Naive thymus-derived CD8-positive, alpha-beta T cell (primary cell): Measurements from ENCODE around the gene ORC5. TPM values are rescaled to one million over a fixed set of nuclear protein-coding genes. Genes with fewer than 3 reads are reported as not detected.

Experiments
- ATAC-seq, 2 donors: fragments of 150-1000 bp; cut with Tn5 transposase in 1 of 2; sonication (Bioruptor Pico), chemical (Tn5 transposase) in 1 of 2; 1 replicate in 1 of 2; 2 replicates in 1 of 2; pipeline ENCODE4 v1.10.0; 2021; ENCODE audit warnings: mild to moderate bottlenecking in 2 of 2, moderate library complexity in 2 of 2
- POLR2A ChIA-PET: fragments of 350-600 bp; sonication (Branson Sonifier 250); formaldehyde crosslinking; loops from one replicate; lab custom pipeline; 2021; ENCODE audit warnings: antibody characterized with exemption; lab: Charles Lee
- DNase-seq, 10 donors: peaks; one replicate each; pipeline versions ENCODE4 v3.0.0 to v3.0.0-alpha.2; 2020 to 2022
- H3K27ac Mint-ChIP-seq, 10 donors: one replicate each; pipeline ENCODE4 v1.8.0; 2020 to 2022; ENCODE audit warnings: mild to moderate bottlenecking in 10 of 10, mixed read lengths in 10 of 10, moderate library complexity in 4 of 10, inconsistent platforms in 1 of 10
- H3K27me3 Mint-ChIP-seq, 5 donors: one replicate each; pipeline ENCODE4 v1.8.0; 2021 to 2022; ENCODE audit warnings: mixed read lengths in 5 of 5
- H3K36me3 Mint-ChIP-seq, 3 donors: one replicate each; pipeline ENCODE4 v1.8.0; 2020 to 2022; ENCODE audit warnings: mixed read lengths in 3 of 3, mild to moderate bottlenecking in 2 of 3, inconsistent platforms in 1 of 3
- H3K4me1 Mint-ChIP-seq, 4 donors: one replicate each; pipeline ENCODE4 v1.8.0; 2021 to 2022; ENCODE audit warnings: mixed read lengths in 4 of 4
- H3K4me3 Mint-ChIP-seq, 10 donors: one replicate each; pipeline ENCODE4 v1.8.0; 2020 to 2022; ENCODE audit warnings: mild to moderate bottlenecking in 10 of 10, mixed read lengths in 10 of 10, moderate library complexity in 6 of 10, inconsistent platforms in 1 of 10
- H3K9me3 Mint-ChIP-seq, 9 donors: one replicate each; pipeline ENCODE4 v1.8.0; 2020 to 2022; ENCODE audit warnings: mixed read lengths in 9 of 9, mild to moderate bottlenecking in 3 of 9, inconsistent platforms in 1 of 9, moderate library complexity in 1 of 9
- polyA plus RNA-seq, 3 donors: library from polyadenylated mRNA; unstranded; fragments of 300-500 nt; fragmentation: Illumina TruSeq; gene quantifications; one replicate each; pipeline ENCODE4 v1.2.3, GENCODE V29; 2021
- total RNA-seq, 8 experiments: library from RNA in 2 of 8; stranded (reverse) in 2 of 8; gene quantifications; one replicate each; pipeline ENCODE4 v1.2.3 and lab custom pipeline; 2021 to 2026

Gene ORC5
- total and polyA plus RNA-seq, 5 experiments from 2014 or later = 18.7 to 25.8 (median 23.9) TPM

DNA sequence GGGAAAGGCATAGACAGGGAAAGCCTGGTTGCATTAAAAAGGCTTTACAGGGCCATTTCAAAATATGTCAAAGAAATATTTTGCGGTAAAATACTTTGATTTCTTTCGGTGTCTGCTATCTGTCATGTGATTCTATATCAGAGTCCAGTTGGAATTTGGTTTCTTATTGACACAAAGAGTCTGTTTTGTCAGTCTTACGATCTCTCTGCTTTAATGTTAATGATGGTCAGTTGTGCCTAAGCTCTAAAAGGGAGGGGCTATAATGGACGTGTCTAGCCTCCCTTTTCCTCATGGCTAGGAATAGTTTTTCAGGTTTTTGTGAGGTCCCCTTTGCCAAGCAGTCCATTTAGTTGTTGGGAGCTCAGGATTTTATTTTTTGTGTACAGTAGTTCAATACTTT is 31.5 kb downstream of the ORC5 start:
- no peak overlapping the region for H3K4me3 Mint-ChIP-seq
- POLR2A ChIA-PET = no interaction called here
- no peak for ATAC-seq
- H3K36me3 Mint-ChIP-seq = peaks cover 23 to 69% (median 60%) of the 10 kb centered on the region in 3 donors
- H3K27me3 Mint-ChIP-seq = no peaks in the 10 kb centered on the region
- peaks cover 0 to 2% (median 0%) of the 10 kb centered on the region in 4 donors for H3K4me1 Mint-ChIP-seq
- no peak overlapping the region for H3K27ac Mint-ChIP-seq
- peaks cover 0 to 12% (median 3%) of the 10 kb centered on the region in 9 donors for H3K9me3 Mint-ChIP-seq
- no peak for DNase-seq

DNA sequence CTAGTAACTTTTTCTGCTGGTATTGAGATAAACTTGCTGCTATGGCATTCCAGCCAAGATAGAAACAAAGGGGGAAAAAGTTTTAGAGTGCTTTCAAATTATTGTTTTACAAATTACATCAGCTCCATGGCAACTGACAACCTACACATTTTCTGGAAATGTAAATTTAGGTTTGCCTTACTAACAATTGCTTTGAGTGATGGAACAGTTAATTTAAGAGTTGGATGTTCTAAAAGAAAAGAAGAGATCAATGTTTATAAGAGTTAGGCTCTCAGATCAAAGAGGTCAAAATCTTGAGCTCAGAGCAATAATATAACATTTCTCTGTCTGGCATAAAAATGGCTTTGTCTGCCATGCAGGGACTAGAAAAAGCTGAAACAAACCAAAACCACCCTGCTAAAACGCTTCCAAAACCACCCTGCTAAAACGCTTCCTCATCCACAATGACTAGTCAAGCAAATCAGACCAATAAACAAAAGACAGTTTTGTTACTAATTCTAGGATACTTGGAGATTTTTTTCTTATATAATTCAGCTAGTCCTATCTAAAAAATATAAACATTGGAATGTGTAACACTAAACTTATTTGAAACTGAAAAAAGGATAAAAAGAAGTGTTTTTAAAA is 32.3 kb downstream of the ORC5 start:
- Mint-ChIP-seq H3K36me3 (peaks cover 23 to 70% (median 58%) of the 10 kb centered on the region in 3 donors), H3K27ac (peak overlapping the region in 2 of 10 donors; percentile 4 to 69), H3K4me3 (no peak overlapping the region), H3K27me3 (no peaks in the 10 kb centered on the region), H3K9me3 (peaks cover 0 to 12% (median 3%) of the 10 kb centered on the region in 9 donors), H3K4me1 (peaks cover 0 to 3% (median under 1%) of the 10 kb centered on the region in 4 donors)
- DNase-seq (no peak), ATAC-seq (no peak)
- POLR2A ChIA-PET = no interaction called here

DNA sequence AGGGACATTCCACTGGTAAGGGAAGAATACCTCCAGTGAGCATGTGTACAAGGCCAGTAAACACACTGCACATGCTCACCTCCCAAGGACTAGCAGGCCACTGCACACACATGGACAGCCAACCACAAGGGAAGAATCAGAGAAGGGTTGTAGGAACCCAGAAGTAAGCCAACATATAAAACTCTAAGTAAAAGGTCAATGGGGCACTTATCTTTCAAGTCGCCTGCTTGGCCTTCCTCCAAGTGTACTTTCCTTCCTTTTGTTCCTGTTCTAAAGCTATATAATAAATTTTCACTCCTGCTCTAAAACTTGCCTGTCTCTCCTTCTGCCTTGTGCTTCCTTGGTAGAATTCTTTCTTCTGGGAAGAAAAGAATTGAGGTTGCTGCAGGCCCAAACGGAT is 33.0 kb downstream of the ORC5 start:
- Mint-ChIP-seq H3K4me1 (peaks cover 0 to 3% (median under 1%) of the 10 kb centered on the region in 4 donors), H3K27me3 (no peaks in the 10 kb centered on the region), H3K27ac (peak overlapping the region in 1 of 10 donors; percentile 3), H3K36me3 (peaks cover 19 to 70% (median 54%) of the 10 kb centered on the region in 3 donors), H3K9me3 (peaks cover 0 to 8% (median 1%) of the 10 kb centered on the region in 9 donors), H3K4me3 (no peak overlapping the region)
- DNase-seq = no peak
- ATAC-seq = no peak
- POLR2A ChIA-PET = no interaction called here

DNA sequence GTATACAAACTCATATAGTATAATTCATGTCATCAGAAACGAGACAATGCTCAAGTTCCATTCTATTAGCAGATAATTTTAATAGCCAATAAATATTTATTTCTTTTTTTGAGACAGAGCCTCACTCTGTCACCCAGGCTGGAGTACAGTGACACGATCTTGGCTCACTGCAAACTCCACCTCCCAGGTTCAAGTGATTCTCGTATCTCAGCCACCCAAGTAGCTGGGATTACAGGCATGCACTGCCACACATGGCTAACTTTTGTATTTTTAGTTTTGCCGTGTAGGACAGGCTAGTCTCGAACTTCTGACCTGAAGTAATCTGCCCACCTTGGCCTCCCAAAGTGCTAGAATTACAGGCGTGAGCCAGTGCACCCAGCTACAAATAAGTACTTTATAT is 45.7 kb downstream of the ORC5 start:
- Mint-ChIP-seq H3K4me3 (no peak overlapping the region), H3K4me1 (peaks cover 0 to 1% (median 0%) of the 10 kb centered on the region in 4 donors), H3K9me3 (peaks cover 0 to 1% (median 0%) of the 10 kb centered on the region in 9 donors), H3K27ac (no peak overlapping the region), H3K36me3 (peaks cover 7 to 75% (median 29%) of the 10 kb centered on the region in 3 donors), H3K27me3 (no peaks in the 10 kb centered on the region)
- DNase-seq (no peak), ATAC-seq (no peak)
- POLR2A ChIA-PET = interaction anchor here (0.6 kb wide), 1 partner anchor 532 kb away, joined by 5 read pairs; no protein-coding TSS in a partner anchor

DNA sequence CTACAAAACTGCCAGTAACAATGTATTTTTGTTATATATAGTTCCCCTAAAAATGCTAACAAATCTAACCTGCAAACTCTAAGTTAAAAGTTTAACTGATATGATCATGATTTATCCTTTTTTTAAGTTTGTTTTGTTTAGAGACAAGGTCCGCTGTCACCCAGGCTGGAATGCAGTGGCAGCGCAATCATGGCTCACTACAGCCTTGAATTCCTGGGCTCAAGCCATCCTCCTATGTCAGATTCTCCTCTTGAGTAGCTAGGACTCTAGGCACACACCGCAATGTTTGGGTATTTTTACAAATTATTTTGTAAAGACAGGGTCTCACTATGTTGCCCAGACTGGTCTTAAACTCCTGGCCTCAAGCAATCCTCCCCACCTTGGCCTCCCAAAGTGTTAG is 46.6 kb downstream of the ORC5 start:
- no peaks in the 10 kb centered on the region for H3K27me3 Mint-ChIP-seq
- H3K36me3 Mint-ChIP-seq = peaks cover 7 to 70% (median 23%) of the 10 kb centered on the region in 3 donors
- no peak for DNase-seq
- H3K4me3 Mint-ChIP-seq = no peak overlapping the region
- POLR2A ChIA-PET = no interaction called here
- no peak for ATAC-seq
- peak overlapping the region in 2 of 10 donors; percentile 41 to 72 for H3K27ac Mint-ChIP-seq
- peaks cover 0 to 1% (median 0%) of the 10 kb centered on the region in 9 donors for H3K9me3 Mint-ChIP-seq
- peaks cover 0 to 1% (median 0%) of the 10 kb centered on the region in 4 donors for H3K4me1 Mint-ChIP-seq

DNA sequence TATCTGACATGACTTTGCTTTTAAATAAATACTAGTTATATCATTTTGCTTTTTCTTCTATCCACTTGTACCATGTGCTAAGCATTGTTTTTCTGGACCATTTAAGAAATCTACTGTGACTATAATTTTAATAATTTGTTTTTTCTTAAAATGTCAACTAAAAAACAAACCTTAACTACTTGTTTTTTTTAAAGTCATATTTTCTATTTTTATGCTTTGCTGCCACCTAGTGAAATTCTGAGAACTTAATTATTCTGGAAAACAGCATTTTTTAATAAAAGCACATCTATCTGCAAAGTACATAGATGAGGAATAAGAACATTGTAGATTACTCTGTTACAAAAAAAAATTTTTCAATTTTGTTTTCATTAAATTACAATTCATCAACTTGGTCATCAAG is 47.4 kb downstream of the ORC5 start:
- H3K4me3 Mint-ChIP-seq = no peak overlapping the region
- H3K4me1 Mint-ChIP-seq = peaks cover 0 to 1% (median 0%) of the 10 kb centered on the region in 4 donors
- DNase-seq (peak in 2 of 10 donors; percentile 4 to 10), ATAC-seq (no peak)
- no peaks in the 10 kb centered on the region for H3K27me3 Mint-ChIP-seq
- POLR2A ChIA-PET = no interaction called here
- no peak overlapping the region for H3K27ac Mint-ChIP-seq
- peaks cover 0 to 1% (median 0%) of the 10 kb centered on the region in 9 donors for H3K9me3 Mint-ChIP-seq
- peaks cover 7 to 67% (median 23%) of the 10 kb centered on the region in 3 donors for H3K36me3 Mint-ChIP-seq

DNA sequence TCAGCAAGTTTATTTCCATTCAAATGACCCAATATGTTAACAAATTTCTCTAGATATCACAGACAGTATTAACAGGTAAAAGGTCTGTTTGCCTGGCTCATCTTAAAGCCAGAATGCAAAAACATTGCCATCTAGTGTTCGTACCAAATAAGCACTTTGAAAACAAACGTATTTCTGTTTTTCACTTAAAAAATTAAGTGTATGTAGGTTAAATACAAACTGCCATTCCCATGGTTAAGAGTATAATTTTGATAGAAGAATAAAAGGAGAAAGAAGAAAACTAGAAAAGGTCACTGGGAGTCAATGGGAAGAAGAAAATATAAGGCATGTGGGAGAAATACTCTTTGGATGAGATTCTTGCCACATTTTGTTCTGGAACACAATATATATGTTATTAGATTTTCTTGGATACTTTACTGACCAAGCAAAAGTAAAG is 51.0 kb downstream of the ORC5 start:
- Mint-ChIP-seq H3K36me3 (peaks cover 7 to 59% (median 18%) of the 10 kb centered on the region in 3 donors), H3K4me1 (peaks cover 0 to 1% (median 0%) of the 10 kb centered on the region in 4 donors), H3K4me3 (no peak overlapping the region), H3K27ac (no peak overlapping the region), H3K9me3 (peaks cover 0 to 1% (median 0%) of the 10 kb centered on the region in 9 donors), H3K27me3 (no peaks in the 10 kb centered on the region)
- peak in 1 of 10 donors; percentile 2 for DNase-seq
- no peak for ATAC-seq
- POLR2A ChIA-PET = no interaction called here

DNA sequence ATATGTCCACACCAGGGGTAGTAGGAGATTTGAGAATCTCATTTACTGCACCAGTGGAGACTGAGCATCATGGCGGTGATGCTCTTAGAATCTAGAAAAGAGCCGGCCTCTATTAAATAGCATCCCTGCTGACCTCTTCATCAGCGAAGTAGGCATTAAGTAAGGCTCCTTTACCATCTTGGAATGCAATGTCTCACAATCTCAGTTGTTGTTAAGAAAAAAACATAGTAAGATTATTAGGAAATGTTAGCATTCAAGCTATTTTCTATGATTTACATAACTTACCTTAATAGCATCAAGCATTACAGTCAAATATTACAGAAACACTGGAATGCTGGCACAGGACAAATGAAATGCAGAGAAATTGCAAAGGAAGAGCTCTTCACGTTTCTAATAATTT is 54.5 kb downstream of the ORC5 start:
- POLR2A ChIA-PET = no interaction called here
- H3K27me3 Mint-ChIP-seq = no peaks in the 10 kb centered on the region
- ATAC-seq = no peak
- no peak overlapping the region for H3K4me3 Mint-ChIP-seq
- peaks cover 0 to 44% (median 16%) of the 10 kb centered on the region in 3 donors for H3K36me3 Mint-ChIP-seq
- peak overlapping the region in 1 of 10 donors; percentile 49 for H3K27ac Mint-ChIP-seq
- H3K4me1 Mint-ChIP-seq = peaks cover 0 to 1% (median 0%) of the 10 kb centered on the region in 4 donors
- H3K9me3 Mint-ChIP-seq = no peaks in the 10 kb centered on the region
- no peak for DNase-seq

DNA sequence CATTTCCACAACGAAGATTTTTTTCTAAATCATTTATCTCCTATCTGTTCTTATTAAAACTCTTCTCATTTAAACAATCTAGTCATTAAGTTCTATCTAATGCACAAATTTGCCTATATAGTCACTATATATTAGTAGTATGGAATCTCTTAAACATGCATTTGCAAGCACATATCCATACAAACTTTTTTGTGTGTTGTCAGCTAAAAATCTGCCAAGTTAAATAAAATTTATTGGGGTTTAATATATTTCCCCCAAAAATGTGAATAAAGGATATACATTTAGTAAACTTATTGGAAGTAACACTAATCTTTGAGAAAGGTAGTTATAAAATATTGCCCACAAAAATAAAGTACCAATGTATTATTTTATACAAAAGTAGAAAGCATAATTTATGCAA is 55.3 kb downstream of the ORC5 start:
- DNase-seq = no peak
- ATAC-seq = no peak
- H3K9me3 Mint-ChIP-seq = no peaks in the 10 kb centered on the region
- H3K36me3 Mint-ChIP-seq = peaks cover 0 to 51% (median 20%) of the 10 kb centered on the region in 3 donors
- peaks cover 0 to 3% (median 0%) of the 10 kb centered on the region in 4 donors for H3K4me1 Mint-ChIP-seq
- H3K4me3 Mint-ChIP-seq = no peak overlapping the region
- no peak overlapping the region for H3K27ac Mint-ChIP-seq
- POLR2A ChIA-PET = no interaction called here
- H3K27me3 Mint-ChIP-seq = no peaks in the 10 kb centered on the region

DNA sequence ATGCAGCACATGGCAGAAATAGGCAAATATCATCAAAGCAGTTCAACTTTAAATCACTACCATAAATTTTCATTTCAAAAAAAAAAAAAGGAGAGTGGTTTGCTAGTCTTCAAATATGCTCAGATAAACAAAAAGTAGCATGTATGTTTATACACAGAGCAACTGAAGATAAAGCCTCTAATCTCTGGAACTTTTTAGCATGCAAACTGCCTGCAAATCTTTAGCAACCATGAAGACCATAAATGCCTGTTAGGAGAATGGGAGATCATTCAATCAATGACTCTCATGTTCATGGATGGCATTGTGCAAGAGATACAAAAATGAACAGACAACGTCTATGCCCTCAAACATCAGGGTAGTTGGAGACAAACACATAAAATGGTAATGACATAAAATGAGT is 57.3 kb downstream of the ORC5 start:
- POLR2A ChIA-PET = no interaction called here
- ATAC-seq (no peak), DNase-seq (no peak)
- H3K4me3 Mint-ChIP-seq = no peak overlapping the region
- peaks cover 0 to 2% (median 0%) of the 10 kb centered on the region in 4 donors for H3K4me1 Mint-ChIP-seq
- H3K9me3 Mint-ChIP-seq = no peaks in the 10 kb centered on the region
- peaks cover 0 to 57% (median 24%) of the 10 kb centered on the region in 3 donors for H3K36me3 Mint-ChIP-seq
- no peaks in the 10 kb centered on the region for H3K27me3 Mint-ChIP-seq
- H3K27ac Mint-ChIP-seq = no peak overlapping the region

DNA sequence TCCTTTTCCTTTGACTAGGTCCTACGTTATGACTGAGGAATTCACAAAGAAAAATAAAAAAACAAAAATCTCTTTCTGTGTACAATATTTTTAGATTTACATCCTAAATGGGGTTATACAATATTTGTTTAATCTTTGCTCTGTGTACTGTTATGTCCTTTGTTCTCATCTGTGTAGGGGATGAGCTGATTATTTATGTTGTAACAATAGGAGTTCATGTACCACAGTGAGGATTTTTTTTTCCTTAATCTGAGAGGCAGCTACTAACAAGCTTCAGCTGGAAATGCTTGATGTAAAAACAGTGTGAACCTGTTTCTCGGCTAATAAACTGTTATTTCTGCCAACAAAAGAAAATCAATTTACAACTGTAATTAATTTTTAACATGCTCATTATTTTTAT is 58.0 kb downstream of the ORC5 start:
- Mint-ChIP-seq H3K27ac (no peak overlapping the region), H3K9me3 (no peaks in the 10 kb centered on the region), H3K4me3 (no peak overlapping the region), H3K4me1 (peaks cover 0 to 2% (median 0%) of the 10 kb centered on the region in 4 donors), H3K27me3 (no peaks in the 10 kb centered on the region), H3K36me3 (peaks cover 0 to 60% (median 25%) of the 10 kb centered on the region in 3 donors)
- POLR2A ChIA-PET = no interaction called here
- no peak for ATAC-seq
- DNase-seq = no peak

DNA sequence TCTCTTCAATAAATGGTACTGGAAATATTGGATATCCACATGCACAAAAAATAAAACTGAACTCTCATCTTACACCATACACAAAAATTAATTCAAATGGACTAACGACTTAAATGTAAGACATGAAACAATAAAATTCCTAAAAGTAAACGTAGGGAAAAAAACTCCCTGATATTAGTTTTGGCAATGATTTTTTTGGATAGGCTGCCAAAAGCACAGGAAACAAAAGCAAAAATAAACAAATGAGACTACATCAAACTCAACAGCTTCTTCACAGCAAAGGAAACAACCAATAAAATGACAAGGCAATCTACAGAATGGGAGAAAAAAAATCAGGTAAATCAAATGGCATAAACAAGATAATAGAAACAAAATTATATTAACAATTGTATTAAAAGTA is 65.7 kb downstream of the ORC5 start:
- DNase-seq (no peak), ATAC-seq (no peak)
- H3K27me3 Mint-ChIP-seq = no peaks in the 10 kb centered on the region
- H3K4me3 Mint-ChIP-seq = no peak overlapping the region
- POLR2A ChIA-PET = no interaction called here
- no peaks in the 10 kb centered on the region for H3K9me3 Mint-ChIP-seq
- peaks cover 0 to 4% (median 0%) of the 10 kb centered on the region in 4 donors for H3K4me1 Mint-ChIP-seq
- H3K27ac Mint-ChIP-seq = peak overlapping the region in 1 of 10 donors; percentile 44
- peaks cover 0 to 70% (median 5%) of the 10 kb centered on the region in 3 donors for H3K36me3 Mint-ChIP-seq

DNA sequence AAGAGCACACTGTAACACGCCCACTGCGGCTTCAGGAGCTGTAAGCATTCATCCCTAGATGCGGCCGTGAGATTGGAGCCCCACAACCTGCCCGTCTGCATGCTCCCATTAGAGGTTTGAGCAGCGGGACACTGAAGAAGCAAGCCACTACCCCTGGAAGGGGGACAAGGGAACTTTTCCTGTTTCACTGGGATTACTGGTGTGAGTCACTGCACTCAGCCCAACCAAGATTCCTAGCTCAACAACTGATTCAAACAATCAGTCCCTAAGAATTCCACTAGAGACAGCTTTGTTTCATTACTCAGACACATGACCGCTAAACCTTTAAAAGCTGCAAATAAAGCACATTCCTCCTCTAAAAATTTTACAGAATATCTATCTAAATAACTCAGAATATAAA is 69.8 kb downstream of the ORC5 start:
- H3K36me3 Mint-ChIP-seq = peaks cover 7 to 57% (median 9%) of the 10 kb centered on the region in 3 donors
- H3K4me3 Mint-ChIP-seq = no peak overlapping the region
- no peaks in the 10 kb centered on the region for H3K9me3 Mint-ChIP-seq
- ATAC-seq = no peak
- H3K4me1 Mint-ChIP-seq = peaks cover 0 to 2% (median 0%) of the 10 kb centered on the region in 4 donors
- no peak for DNase-seq
- no peak overlapping the region for H3K27ac Mint-ChIP-seq
- H3K27me3 Mint-ChIP-seq = no peaks in the 10 kb centered on the region
- POLR2A ChIA-PET = no interaction called here
